Hepatocyte (in vitro differentiated cells): ENCODE measurements around the gene ARVCF. TPM values are rescaled to one million over a fixed set of nuclear protein-coding genes. Genes with fewer than 3 reads are reported as not detected.

Experiments
- DNase-seq: peaks from one replicate; pipeline ENCODE4 v3.0.0-alpha.2; 2016; ENCODE audit warnings: low spot score
- H2AFZ ChIP-seq: fragments of 200-600 bp; sonication (generic); 2 replicates; pipeline ENCODE4 v1.6.0; 2016; ENCODE audit warnings: antibody characterized with exemption, mild to moderate bottlenecking
- H3K27ac ChIP-seq: fragments of 200-600 bp; sonication (generic); 2 replicates; pipeline ENCODE4 v1.5.1; 2016; ENCODE audit warnings: mild to moderate bottlenecking
- H3K27me3 ChIP-seq: fragments of 200-600 bp; sonication (generic); 2 replicates; pipeline ENCODE4 v1.6.1; 2016
- H3K36me3 ChIP-seq: fragments of 200-600 bp; sonication (generic); replicated peaks from 2 replicates; pipeline ENCODE4 v1.5.1; 2016; ENCODE audit warnings: low read depth; ENCODE audit not compliant: insufficient read depth
- H3K4me1 ChIP-seq: fragments of 200-600 bp; sonication (generic); 2 replicates; pipeline ENCODE4 v1.5.1; 2016; ENCODE audit warnings: mild to moderate bottlenecking, moderate library complexity; ENCODE audit not compliant: insufficient read depth
- H3K4me2 ChIP-seq: fragments of 200-600 bp; sonication (generic); 2 replicates; pipeline ENCODE4 v1.6.0; 2016
- H3K4me3 ChIP-seq: fragments of 200-600 bp; sonication (generic); 2 replicates; pipeline ENCODE4 v1.5.1; 2016; ENCODE audit warnings: mild to moderate bottlenecking
- H3K79me2 ChIP-seq: fragments of 200-600 bp; sonication (generic); 2 replicates; pipeline ENCODE4 v1.6.0; 2017; ENCODE audit warnings: mild to moderate bottlenecking
- H3K9me2 ChIP-seq: fragments of 200-600 bp; sonication (generic); replicated peaks from 2 replicates; pipeline ENCODE4 v1.6.0; 2017; ENCODE audit warnings: mild to moderate bottlenecking; ENCODE audit not compliant: insufficient read depth
- H3K9me3 ChIP-seq: fragments of 200-600 bp; sonication (generic); 2 replicates; pipeline ENCODE4 v1.5.1; 2016; ENCODE audit warnings: low read depth, mild to moderate bottlenecking
- H4K20me1 ChIP-seq: fragments of 200-600 bp; sonication (generic); 2 replicates; pipeline ENCODE4 v1.6.0; 2016; ENCODE audit warnings: mild to moderate bottlenecking; ENCODE audit not compliant: insufficient read depth, poor library complexity, severe bottlenecking
- CTCF ChIP-seq: fragments of 200-600 bp; sonication (generic); IDR thresholded peaks from 2 replicates; pipeline ENCODE4 v1.5.1; 2016; ENCODE audit warnings: antibody characterized with exemption, mild to moderate bottlenecking; ENCODE audit not compliant: poor library complexity
- EZH2 ChIP-seq: fragments of 200-600 bp; sonication (generic); IDR thresholded peaks from 2 replicates; pipeline ENCODE4 v1.6.1; 2016; ENCODE audit warnings: antibody characterized with exemption, mild to moderate bottlenecking, borderline replicate concordance
- EZH2phosphoT487 ChIP-seq: fragments of 200-600 bp; sonication (generic); IDR thresholded peaks from one replicate; pipeline ENCODE4 v1.6.1; 2018; ENCODE audit warnings: antibody characterized with exemption, mild to moderate bottlenecking, low read depth, moderate library complexity; ENCODE audit not compliant: unreplicated experiment, severe bottlenecking
- WGBS: methylation state at CpG from one replicate; pipeline ENCODE4 v1.1.6; 2016; ENCODE audit warnings: low lambda C conversion rate; ENCODE audit errors: missing lambda C conversion rate; 5-methylcytosine and 5-hydroxymethylcytosine counted together
- polyA plus RNA-seq: library from polyadenylated mRNA; unstranded; fragments of >200 nt; fragmentation: Nextera tagmentation; extraction: Ambion mirVana; gene quantifications from 2 replicates; pipeline ENCODE4 v1.2.1, GENCODE V29; 2016
- total RNA-seq: library from RNA; depleted of rRNA; stranded (reverse); fragments of >200 nt; gene quantifications from 2 replicates; pipeline ENCODE4 v1.2.3, GENCODE V29; 2014

ARVCF gene
- total and polyA plus RNA-seq, 2 experiments from 2014 or later = 23.8 to 32.5 TPM

GRCh38 chr22:19980766-19981165, 35.9 kb downstream of the ARVCF start:
- no peak for DNase-seq
- 91% methylated on average over 7 of the region's 7 CpGs for WGBS
- peaks cover 11% of the 10 kb centered on the region for H3K79me2 ChIP-seq

GRCh38 chr22:19979712-19980493, 36.7 kb downstream of the ARVCF start:
- peaks cover 12% of the 10 kb centered on the region for H3K4me1 ChIP-seq
- H3K27ac ChIP-seq = no peak overlapping the region
- TF ChIP-seq EZH2 (no peak), EZH2phosphoT487 (no peak), CTCF (no peak)
- no peaks in the 10 kb centered on the region for H3K36me3 ChIP-seq
- no peak overlapping the region for H2AFZ ChIP-seq
- H3K4me3 ChIP-seq = no peak overlapping the region
- no peak overlapping the region for H3K4me2 ChIP-seq
- H3K79me2 ChIP-seq = peaks cover 4% of the 10 kb centered on the region
- no peaks in the 10 kb centered on the region for H4K20me1 ChIP-seq
- no peak for DNase-seq
- no peaks in the 10 kb centered on the region for H3K27me3 ChIP-seq
- H3K9me3 ChIP-seq = no peaks in the 10 kb centered on the region
- WGBS = 96% methylated on average over 50 of the region's 52 CpGs
- no peaks in the 10 kb centered on the region for H3K9me2 ChIP-seq

More at GRCh38 chr22:19980766-19981165, 35.9 kb downstream of the ARVCF start:
- Histone ChIP-seq H3K27ac (no peak overlapping the region), H2AFZ (no peak overlapping the region), H3K27me3 (no peaks in the 10 kb centered on the region), H4K20me1 (peaks cover 6% of the 10 kb centered on the region), H3K9me3 (no peaks in the 10 kb centered on the region), H3K36me3 (no peaks in the 10 kb centered on the region), H3K4me3 (no peak overlapping the region), H3K4me2 (no peak overlapping the region), H3K4me1 (peaks cover 12% of the 10 kb centered on the region), H3K9me2 (no peaks in the 10 kb centered on the region)
- TF ChIP-seq EZH2phosphoT487 (no peak), EZH2 (no peak), CTCF (no peak)

DNA sequence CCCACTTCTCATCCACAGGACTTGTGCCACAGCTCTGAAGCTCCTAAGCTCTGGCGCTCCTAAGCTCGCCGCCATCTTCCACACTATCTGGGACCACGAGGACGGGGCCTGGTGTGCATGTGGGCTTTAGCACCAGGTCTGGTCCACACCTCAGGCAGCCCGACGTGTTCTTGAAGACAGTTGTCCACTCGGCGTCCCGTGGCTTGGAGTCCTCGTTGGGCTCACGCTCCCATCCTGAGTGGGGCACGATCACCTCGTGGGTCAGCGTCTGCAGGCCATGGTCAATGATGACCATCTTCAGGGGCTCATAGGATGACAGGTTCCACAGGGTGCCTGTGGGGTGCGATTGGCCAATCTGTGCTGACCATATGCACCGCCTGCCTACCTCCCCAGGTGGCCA, 37.9 kb downstream of the ARVCF start:
- no peaks in the 10 kb centered on the region for H3K36me3 ChIP-seq
- TF ChIP-seq CTCF = no peak
- H3K9me3 ChIP-seq = no peaks in the 10 kb centered on the region
- H3K27ac ChIP-seq = no peak overlapping the region
- H2AFZ ChIP-seq = no peak overlapping the region
- no peaks in the 10 kb centered on the region for H3K27me3 ChIP-seq
- no peak for DNase-seq
- WGBS = 97% methylated on average over 17 of the region's 17 CpGs
- H3K79me2 ChIP-seq = no peaks in the 10 kb centered on the region
- H3K9me2 ChIP-seq = no peaks in the 10 kb centered on the region
- no peak overlapping the region for H3K4me2 ChIP-seq
- no peaks in the 10 kb centered on the region for H4K20me1 ChIP-seq
- no peak overlapping the region for H3K4me3 ChIP-seq
- H3K4me1 ChIP-seq = peaks cover 1% of the 10 kb centered on the region
